Measurements from ENCODE around the gene MTIF3.

Gene MTIF3

DNA sequence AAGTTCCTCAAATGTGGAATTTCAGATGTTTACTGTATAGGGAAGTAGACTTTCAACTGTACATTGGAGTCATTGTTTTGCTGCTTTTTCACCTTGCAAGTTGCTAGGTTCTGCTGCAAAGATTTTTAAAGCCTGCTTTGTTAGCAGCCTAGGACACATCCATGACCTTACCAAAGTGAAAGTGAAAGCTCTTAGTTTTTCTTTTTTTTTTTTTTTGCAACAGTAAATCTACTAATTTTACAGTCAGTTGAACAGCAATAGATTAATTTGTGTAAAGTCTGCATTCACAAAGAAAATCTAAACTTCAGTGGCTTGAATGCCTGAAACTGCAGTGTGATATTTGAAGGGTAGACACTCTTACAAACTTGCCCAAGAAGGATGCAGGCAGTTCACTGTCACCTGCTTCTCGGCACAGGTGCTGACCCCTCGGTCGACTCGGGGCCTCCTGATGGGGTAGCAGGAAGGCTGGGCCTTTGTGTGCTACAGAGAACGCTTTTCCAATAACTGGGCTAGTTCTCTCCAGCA, 5.0 kb upstream of the MTIF3 start:
- peak in 1 of 5 experiments; percentile 52 for DNase-seq

DNA sequence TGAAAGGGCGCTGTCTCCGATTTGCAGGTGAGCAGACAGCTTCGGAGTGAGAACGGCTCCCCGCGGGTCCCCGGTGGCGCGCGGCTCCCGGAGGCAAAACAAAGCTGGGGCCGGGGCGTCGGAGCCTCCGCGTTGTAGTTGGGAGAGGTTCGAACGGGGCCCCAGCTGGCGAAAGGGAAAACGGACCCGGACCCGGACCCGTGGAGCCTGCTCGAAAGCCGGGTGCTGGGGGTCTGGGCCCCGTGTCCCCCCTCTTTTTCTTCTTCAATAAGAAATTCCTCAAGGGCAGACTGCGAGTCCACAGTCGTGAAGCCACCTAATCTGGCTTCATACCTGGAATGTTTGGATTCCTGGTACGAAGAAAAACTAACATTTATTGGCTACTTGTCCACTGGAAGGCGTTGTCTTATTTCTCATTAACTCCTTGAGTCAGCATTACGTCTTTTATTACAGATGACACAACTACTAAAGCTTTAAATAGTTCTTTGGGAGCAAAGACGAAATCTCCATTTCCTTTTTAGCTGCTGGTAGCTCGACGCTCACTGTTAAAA, 632 bp upstream of the MTIF3 start:
- DNase-seq: peak in 1 of 5 experiments; percentile 21

DNA sequence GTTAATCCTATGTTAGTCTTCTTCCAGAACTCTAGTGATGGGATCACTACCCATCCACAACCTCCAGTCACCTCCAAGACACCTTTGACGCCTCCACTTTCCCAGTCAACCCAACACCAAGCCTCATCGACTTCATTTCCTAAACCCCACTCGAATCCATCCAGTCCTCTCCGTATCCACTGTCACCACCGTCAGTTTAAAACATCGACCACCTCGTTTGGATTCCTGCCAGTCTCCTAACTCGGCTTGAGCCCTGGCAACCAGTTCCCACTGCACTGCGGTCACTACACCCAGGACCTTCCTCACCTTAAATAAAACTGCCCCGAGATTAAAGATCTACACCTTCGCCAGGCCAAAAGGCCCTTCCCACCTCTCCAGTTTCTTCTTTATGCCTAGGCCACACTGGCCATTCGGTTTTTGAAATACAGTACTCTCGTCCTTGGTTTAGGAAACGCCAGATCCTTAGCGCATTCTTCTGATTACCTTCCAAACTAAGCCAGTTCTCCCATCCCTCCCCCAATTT, 1.2 kb downstream of the MTIF3 start:
- no peak for DNase-seq

DNA sequence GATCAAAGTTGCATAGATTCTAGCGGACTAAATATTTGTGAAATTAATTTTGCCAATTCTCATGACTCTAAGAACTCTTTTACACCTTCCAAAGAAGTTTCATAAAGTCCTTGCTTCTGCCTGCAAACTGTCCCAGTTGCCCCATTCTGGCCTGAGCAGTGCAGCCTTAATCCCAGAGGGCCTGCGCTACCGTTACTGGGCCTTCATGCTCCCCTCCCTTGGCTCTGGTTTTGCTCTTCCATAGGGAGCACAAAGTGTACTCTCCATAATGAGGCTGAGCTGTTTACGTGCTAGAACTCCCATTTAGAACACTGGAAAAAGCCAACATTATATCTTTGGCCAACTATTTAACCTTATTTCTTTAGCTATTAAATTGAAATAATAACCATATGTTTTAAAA, 2.1 kb downstream of the MTIF3 start:
- DNase-seq: no peak

DNA sequence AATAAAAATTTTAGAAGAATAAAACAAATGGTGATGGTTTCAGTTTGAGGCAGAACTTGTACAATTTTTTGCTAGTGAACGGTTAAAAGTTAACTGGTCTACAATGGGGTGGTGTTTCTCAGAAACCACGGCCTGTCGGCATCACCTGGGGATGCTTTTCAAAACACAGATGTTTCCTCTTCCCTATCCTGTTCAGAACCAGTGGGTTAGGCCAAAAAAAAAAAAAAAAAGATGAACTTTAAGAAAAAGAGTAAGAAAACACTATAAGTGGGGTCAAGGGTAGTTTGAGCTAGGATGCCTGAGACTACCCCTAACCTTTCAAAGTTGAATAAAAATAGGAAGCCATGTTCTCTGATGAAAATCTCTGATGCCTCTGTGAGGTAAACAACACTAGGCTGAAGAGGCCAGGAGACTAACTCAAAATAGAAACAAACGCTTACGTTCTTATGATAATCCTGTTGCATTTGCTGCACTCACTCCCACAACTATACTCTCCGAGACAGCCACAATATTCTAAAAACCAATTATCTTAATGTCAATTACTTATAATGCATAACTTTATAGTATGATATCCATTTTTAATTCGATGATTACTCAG, 3.3 kb downstream of the MTIF3 start:
- peak in 2 of 5 experiments; percentile 17 to 65 for DNase-seq

DNA sequence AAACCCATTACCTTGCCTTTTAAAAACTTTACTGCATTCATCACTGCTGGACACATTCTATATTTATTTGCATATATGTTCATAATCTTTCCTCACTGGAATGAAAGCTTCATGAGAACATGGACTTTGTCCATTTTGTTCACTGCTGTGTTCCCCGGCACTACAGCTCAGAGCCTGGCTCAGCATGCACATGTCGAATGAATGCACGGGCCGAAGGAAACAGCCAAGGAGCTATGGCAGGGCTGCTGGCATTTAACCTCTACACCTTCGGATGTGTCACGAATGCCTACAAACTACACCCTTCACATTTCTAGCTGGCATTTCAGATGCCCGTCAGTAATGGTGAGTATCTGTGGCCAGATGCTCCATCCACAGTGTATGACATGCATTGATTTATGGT, 7.6 kb downstream of the MTIF3 start:
- no peak for DNase-seq

DNA sequence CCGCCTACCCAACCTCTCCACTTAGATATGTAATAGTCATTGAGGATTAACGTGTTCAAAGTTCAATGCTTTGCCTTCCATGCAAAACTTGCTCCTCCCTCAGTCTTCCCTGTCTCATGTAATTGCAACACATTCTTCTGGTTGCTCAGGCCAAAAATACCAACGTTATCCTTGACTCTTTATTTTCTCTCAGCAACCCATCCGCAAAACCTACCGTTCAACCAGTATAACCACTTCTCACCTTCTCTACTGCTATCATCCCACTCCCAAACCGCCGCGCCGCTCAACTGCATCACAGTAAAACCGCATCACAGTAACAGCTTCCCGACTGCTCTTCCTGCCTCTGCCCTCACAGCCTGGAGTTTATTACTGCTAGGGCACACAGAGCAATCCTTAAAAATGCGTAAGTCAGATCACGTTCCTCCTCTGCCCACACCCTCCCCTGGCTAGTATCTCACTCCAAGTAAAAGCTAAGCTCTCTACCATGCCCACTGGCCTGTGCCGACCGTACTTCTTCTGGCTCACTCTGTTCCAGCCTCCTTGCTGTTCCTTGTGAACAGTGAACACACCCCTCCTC, 8.2 kb downstream of the MTIF3 start:
- DNase-seq: peak in 3 of 5 experiments; percentile 13 to 61 (median 38)

DNA sequence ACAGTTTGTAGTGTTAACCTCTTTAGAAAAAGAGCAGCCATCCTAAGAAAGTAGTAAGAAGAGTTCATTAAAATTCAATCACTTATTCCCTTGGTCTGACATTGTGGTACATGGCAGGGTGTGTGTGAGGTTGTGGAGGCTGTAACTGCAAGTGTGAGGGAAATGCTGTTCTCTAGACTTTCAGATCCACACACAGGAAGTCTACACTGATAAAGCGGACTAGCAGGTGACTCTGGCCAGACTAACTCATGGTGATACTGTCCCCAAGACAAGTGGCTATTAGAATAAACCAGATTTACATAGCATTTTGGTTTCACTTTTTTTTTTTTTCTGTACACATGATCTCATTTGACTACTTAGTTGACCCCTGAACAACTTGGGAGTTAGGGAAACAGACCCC, 10.0 kb downstream of the MTIF3 start:
- peak in 1 of 5 experiments; percentile 42 for DNase-seq

DNA sequence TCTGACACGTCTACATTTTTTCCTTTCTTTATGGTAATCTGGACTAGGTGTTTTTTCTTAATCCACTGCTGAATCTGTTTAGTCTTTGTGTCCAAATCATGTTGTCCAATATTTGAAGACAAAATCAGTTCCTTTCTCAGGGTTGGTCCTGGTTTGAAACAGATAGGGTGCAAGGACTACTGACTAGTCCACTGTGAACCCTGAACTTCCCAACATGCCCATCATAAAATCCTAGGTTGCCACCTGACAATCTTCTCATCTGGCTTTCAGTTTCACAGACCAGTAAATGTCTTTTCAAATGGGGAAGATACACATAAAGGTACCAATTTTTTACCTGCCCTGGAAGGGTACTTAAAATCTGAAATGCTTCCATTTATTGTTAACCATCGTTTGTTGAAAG, 13.2 kb downstream of the MTIF3 start:
- DNase-seq: no peak

DNA sequence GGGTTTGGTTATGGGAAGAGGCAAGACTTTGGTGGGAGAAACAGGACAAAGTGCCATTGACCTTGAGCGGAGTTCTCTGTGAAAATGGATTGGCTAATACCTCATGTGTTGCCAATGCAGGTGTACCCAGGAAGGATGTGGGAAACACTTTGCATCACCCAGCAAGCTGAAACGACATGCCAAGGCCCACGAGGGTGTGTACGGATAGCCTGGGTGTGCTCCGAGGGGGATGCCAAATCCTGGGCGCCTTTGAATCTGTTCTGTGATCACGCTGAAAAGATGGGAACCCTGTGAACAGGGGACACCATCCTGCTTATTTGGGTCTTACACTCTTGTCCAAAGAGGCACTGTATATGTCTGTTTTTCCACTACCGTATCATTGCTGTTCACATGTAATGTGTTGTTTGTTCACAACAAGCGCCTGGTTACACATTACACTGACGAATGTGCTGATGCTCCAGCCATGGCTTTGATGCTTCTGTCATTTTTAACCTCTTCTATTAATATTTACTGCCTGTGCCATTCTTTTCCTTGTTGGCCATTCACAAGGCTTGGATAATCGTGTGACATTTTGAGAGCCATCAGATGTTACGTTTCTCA, 17.7 kb downstream of the MTIF3 start:
- DNase-seq: peak in 1 of 5 experiments; percentile 73

DNA sequence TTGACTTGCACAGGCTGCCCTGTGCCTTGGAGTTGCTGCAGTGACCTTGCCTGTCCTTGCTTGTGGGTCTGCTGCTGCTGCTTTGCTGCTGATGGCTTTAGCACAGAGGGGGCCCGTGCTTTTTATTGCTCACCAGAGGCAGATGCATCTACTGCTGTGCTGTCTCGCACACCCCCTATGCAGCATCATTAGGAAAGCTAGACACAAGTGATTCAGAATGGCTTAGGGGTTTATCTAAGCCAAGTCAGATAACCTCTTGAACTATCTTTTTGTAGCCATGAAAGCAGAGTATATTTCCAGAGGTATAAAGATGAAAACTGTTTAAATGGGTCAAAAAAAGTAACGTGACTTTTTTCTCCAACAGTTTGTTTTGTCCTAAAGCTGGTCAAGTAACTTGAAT, 18.2 kb downstream of the MTIF3 start:
- no peak for DNase-seq

DNA sequence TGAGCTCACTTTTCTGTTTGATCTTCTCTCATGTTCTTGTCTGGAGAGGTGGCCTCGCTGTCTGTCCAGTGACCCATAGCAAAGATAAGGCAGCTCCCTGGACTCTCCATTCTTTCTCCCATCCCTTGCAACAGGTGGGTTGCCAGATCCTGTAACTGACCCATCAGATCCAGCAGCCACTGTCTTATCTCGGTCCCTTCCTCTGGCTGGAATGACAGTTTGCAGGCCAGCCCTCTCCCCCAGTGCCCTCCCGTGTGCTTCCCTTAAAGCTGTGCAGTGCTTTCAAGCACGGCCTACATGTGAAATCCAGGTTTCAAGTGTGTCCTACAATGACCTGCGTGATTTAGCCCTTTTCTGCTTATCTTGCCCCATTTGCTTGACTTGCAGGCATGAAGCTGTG, 22.2 kb downstream of the MTIF3 start:
- no peak for DNase-seq

DNA sequence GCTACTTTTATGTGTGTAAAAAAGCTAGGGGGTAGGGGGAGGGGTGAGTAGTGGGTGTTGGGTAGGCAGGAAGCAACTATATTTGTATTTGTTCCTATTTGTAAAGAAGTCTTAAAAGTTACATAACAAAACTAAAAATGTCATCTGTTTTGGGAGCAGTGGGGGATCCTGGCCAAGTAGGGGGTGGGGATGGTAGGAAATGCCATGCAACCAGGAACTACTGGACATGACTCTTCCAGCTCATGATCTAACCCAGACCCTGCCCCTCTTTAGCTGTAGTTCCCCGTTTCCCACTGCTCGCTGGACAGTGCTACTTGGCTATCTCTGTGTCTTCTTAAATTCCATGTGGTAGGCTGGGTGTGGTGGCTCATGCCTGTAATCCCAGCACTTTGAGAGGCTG, 22.7 kb downstream of the MTIF3 start:
- peak in 1 of 5 experiments; percentile 27 for DNase-seq

DNA sequence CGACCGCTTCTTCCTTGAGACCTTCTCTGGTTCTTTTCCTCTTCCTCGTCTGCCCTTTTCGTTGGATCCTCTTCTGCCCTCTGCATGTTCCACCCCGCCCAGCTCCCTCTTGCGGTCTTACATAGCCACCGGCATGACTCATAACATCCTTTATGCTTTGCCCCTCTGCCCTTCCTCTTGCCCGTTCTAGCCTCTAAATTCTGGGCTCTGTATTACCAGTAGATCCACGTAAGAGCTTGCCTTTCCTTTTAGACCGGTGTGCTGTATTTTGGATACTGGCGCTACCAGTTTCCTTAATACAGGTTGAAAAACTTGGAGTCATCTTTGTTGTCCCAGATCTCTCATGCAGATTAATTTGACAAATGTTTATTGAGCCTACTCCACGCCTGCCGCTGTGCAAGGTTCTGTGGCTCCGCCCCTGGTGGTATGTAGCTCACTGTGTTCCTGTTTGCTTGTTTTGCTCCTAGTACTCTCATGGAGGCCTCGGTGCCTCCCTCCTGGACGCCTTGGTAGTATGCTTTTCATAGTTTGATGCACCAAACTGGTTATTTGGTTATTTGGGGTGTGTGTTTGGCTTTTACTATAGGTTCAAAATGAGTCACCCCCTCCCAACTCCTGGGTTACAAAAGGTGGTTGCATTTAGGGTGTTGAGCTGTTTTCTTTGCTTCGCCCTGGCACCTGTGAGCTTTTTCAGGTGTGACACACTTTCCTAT, 24.3 kb downstream of the MTIF3 start:
- DNase-seq: peak; percentile 39 to 92 (median 70)

DNA sequence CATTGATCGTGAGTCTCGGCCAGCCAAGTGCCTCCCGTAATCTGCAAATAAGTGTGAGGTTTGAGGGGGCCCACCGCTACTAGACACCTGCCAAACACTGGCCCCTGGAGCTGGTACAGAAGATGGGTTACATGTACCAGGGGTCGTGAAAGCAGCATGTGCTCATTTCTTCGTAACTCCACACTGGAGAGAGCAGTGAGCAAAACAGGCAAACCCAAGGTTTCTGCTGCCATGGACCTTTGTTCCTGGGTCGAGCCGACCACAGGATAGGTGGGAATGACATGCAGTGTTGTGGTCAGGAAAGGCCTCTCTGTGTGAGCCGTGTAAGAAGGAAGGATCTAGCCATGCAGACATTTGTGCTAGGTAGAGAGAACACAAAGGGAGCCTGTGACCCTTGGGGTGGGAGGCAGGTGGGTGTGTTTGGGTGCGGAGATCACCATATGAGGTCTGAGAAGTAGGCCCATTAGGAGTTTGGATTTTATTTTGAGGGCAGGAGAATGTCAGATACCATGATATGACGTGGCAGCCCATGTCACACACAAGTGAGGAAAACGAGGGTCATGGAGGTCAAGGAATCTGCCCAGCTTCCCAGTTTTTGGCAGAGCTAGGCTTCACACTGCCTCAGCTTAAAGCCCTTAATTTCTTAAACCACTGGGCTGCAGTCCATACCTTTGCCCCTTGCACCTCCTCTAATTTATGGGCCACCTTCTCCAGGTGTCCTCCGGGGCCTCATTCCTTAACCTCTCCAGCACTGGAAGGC, 25.0 kb downstream of the MTIF3 start:
- peak in 2 of 5 experiments; percentile 7 to 44 for DNase-seq

DNA sequence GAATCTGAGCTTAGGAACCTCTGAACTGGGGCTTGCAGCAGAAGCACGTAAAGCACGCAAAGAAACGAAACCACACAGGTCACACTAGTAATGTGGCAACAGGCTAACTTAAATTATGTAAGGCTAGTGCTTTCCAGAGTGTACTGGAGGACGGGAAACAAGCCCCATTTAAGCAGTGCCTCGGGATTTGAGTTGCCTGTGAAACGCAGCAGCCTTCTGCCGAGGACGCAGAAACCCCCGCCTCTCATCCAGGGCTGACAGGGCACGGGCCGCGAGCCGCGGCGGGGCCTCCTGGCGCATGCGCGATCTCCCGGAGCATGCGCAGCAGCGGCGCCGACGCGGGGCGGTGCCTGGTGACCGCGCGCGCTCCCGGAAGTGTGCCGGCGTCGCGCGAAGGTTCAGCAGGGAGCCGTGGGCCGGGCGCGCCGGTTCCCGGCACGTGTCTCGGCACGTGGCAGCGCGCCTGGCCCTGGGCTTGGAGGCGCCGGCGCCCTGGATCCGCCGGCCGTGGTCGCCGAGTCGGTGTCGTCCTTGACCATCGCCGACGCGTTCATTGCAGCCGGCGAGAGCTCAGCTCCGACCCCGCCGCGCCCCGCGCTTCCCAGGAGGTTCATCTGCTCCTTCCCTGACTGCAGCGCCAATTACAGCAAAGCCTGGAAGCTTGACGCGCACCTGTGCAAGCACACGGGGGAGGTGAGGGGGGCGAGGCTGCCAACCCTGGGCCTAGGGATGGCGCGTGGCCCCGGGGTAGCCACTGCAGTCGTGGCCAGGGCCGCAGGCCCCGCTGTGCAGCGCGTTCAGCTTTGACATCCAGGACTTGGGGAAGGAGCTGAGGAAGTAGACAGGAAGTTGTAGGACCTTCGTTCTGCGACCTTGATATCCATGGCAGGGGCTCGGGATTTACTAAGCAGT, 25.9 kb downstream of the MTIF3 start, which contains the start of gene GTF3A:
Gene GTF3A (plus strand): TSS at position 374 of the 912 bp plus-strand sequence.
- peak; percentile 75 to 92 (median 81) for DNase-seq

DNA sequence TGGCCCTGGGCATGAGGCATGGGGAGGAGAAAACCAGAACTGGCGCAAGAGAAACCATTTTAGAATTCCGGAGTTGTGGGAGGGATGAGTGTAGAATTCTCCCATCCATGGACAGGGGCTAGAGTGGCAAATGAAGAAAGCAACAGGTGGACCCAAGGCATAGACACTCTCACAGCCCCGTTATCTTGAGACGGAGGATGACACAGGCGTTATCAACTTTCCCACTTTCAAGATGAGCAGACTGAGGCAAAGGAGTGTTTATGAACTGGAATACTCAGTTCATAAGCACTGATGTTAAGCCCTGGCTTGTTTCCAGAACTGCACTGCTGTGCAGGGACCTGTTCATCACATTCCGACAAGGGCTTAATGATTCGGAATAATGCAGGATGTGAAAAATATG, 27.0 kb downstream of the MTIF3 start:
- no peak for DNase-seq

DNA sequence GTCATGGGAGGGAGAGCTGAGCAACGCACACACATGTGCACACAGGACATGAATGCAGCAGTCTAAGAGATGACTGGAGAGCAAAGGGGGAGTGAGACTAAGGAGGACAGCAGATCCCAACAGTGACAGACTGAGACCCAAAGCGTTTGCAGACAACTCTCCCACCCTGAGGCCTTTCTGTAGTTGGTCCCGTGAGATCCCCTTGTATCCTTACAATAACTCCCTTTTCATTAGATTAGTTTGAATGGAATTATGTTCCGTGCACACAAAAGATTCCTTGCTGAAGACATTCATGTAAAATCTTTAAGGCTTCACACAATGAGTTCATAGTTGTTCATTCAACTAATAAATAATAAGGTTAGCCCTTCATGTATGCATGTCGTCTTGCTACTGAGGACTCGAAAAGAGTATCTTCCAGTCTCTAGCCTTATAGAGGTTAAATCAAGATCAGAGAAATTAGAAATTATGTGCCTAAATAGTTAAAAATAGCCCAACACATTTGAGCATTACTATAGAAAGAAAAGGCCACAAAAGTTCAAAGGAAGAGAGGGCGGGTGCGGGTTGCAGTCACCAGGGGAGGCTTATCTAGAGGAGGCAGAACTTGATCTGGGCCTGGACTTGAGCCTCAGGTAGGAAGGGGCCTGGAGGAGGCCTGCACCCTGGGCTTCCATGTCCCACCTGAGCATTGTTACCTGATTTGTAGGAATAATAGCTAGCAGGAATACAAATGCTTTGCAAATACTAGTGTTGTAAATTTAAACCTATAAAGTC, 29.1 kb downstream of the MTIF3 start:
- DNase-seq: no peak

DNA sequence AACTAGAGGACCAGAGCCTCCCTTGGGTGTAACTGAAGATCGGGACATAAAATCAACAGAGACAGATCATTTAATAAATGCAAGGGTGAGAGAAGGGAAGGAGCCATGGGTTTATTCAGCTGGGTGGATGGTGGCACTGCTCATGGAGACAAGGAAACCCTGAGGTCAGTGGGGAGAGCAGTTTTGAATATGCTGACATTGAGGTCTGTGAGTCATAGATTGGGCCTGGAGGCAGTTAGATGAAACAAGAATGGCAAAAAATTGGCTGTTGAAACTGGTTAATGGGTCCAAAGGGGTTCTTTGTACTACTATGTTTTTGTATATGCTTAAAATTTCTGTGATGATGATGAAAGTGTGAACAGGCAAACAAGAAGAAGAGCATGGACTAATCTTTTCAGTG, 31.0 kb downstream of the MTIF3 start:
- no peak for DNase-seq

DNA sequence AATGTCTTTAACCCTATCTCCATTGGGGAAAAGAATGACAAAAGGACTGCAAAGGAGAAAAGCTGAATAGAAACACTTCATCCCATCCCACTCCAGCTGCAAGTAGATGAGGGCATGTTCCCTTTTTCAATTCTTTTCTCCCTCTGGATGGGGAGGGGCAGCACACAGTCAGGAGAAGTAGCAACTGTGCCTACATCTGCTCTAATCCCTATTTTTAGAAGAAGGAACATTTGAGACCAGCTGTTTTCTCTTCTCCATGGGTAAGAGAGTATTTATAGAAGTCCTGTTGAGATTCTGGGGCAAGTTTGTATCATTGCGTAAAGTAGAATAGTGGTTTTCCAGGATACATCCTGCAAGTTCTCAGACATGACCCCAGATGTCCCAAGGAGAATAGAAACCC, 35.2 kb downstream of the MTIF3 start:
- no peak for DNase-seq
